Adrenal gland (tissue), 5 donors: Measurements from ENCODE around the gene SLC27A5.

Source experiments
- CTCF ChIP-seq, 6 experiments: fragments of 450-650 bp in 4 of 6; fragments of 200-600 bp in 2 of 6; sonication (generic) in 1 of 6; IDR thresholded peaks; 1 replicate in 5 of 6; 2 replicates in 1 of 6; pipeline versions ENCODE4 v1.5.1 to v1.8.0; 2016 to 2021; ENCODE audit warnings: antibody characterized with exemption in 6 of 6, mild to moderate bottlenecking in 2 of 6, moderate library complexity in 1 of 6
- POLR2A ChIP-seq, 2 donors: fragments of 450-650 bp; IDR thresholded peaks; one replicate each; pipeline ENCODE4 v1.6.1; 2017; ENCODE audit warnings: antibody characterized with exemption in 2 of 2, mild to moderate bottlenecking in 2 of 2, moderate library complexity in 1 of 2
- donor health status: DM: no; HTN: no; CAD: no.

GRCh38 chr19:58500242-58500641 lies 11.6 kb downstream of the SLC27A5 start:
- TF ChIP-seq POLR2A (IDR thresholded peaks at IDR 0.05) = no peak
- TF ChIP-seq CTCF (IDR thresholded peaks at IDR 0.05) = no peak
